GM18909 (cell line): ENCODE measurements around the gene FILIP1L.

Source experiments
- ATAC-seq: cut with Tn5 transposase; IDR thresholded peaks from one replicate; pipeline ENCODE4 v1.9.1; 2021; ENCODE audit warnings: mild to moderate bottlenecking; ENCODE audit not compliant: unreplicated experiment, poor library complexity

FILIP1L gene

DNA sequence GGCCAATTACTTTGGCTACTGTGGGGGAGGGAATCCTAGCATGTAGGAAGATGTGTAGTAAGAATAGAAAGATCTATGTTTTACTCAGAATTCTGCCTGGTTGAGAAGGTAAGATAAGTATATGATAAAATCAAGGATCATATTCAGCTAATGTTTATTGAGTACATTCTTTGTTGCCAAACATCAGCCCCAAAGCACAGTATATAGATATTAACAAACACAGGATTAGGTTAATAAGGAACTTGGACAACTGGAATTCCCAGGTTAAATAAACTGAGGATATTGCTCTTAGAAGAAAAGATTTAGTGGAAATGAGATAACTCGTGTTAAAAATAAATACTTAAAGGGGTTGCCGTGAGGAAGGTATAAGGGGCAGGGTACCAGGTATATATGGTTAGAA is 129.6 kb downstream of the FILIP1L start:
- ATAC-seq = no peak

DNA sequence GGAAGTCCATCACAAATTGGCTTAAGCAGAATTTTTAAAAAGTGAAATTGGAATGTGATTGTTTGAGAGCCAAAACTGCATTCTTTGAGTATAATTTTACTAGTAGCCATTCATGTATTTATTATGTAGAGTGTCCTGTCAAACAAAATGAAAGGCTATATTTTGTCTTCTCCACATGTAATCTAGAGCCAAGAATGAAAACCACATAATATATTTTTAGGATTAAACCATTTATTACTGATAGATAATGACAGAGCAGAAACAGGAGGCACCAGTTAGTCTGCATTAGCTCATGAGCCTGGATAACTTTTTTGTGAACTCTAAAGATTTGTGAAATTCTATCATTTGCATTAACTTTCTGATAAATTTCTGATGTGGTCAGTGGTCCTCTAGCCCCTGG is 130.2 kb downstream of the FILIP1L start:
- ATAC-seq = no peak

DNA sequence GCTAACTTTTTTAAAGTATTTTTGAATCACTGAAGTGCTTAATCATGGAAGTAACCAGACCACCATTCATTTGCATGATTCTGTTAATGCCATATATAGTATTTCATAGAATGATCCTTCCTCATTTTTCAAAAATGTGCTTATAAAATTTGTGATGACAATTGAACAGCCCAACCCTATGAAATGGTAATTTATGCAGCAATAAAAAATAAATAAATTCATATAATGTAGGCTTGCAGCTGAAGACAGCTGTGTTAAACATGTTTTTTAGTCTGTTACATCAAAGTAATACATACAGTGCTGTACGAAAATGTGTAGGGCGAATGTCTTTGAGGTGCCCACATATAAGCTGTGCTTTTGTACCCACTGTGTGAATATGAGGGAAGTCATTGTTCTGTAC is 131.7 kb downstream of the FILIP1L start:
- ATAC-seq = no peak

DNA sequence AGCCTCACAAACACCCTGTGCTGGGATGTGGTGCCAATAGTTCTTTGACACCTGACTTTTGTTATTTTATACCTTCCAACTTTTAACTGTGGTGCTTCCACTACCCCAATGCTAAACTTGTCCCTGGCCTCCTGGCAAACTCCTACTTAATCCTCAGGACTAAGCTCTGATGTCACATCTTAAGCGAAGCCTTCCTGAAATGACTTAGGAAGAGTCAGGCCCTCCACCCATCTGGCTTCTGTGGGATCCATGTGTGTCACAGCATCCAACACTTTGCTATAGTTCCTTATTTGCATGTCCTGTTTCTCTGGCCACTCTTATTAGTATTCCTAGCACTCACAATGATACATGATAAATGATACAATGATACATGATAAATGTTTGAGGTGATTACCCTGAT is 133.2 kb downstream of the FILIP1L start:
- no peak for ATAC-seq

DNA sequence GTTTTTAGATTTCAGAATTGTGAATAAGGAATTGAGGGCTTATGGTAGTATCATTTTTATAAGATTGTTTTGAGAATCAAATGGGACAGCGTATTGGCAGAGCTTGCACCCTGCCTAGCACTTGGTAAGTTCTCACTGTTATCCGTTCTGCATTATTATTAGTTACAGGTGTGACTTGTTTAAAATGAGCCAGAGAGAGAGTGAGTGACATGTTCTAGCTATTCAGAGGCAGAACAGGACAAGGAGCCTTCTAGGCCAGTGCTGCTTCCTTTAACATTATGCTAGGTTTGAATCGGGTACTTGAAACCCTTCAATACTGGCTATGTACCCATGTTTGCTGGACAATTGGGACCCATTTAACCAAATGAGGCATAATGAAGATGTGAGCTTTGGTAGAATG is 133.7 kb downstream of the FILIP1L start:
- ATAC-seq = no peak

DNA sequence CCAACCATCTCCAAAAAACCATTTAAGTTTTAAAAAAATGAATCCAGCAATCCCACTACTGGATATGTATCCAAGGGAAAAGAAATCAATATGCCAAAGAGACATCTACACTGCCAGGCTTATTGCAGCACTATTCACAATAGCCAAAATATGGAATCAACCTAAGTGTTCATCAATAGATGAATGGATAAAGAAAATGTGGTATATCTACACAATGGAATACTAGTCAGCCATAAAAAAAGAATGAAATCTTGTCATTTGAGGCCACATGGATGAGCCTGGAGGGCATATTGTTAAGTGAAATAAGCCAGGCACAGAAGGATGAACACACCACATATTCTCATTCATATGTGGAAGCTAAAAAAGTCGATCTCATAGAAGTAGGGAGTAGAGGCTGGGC is 136.1 kb downstream of the FILIP1L start:
- no peak for ATAC-seq

DNA sequence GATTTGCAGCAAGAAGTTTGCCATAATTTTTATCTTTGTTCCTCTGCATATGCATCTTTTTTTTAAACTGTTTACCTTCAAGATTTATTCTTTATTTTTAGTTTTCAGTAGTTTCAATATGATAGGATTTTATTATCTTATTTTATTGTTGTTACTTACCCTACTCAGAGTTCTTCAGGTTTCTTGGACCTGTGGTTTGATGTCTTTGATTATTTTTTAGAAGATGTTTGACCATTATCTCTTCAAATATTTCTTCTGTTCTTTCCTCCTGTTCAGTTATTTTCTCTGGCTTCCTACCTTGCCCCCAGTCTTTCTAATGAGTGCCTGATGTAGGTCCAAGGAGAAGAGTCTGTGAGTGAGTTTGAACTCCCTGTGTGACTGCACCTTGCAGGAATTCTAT is 137.7 kb downstream of the FILIP1L start:
- ATAC-seq = no peak

DNA sequence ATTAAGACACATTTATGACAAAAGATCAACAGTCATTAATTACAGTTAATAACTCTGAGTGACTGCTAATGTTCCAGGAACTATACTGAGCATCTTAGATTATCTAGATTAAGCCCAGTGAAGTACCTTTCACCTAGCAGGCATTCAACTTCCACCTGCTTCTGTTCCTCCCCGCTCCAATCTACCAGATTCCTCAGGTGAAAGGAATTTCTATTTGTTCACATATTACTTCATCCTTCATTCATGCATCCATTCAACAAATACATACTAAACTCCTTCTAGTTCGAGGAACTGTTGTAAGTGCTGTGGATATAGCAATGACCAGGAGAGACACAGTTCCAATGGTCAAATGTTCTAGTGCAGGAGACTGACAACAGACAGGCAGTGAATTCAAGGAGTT is 139.3 kb downstream of the FILIP1L start:
- ATAC-seq = no peak

DNA sequence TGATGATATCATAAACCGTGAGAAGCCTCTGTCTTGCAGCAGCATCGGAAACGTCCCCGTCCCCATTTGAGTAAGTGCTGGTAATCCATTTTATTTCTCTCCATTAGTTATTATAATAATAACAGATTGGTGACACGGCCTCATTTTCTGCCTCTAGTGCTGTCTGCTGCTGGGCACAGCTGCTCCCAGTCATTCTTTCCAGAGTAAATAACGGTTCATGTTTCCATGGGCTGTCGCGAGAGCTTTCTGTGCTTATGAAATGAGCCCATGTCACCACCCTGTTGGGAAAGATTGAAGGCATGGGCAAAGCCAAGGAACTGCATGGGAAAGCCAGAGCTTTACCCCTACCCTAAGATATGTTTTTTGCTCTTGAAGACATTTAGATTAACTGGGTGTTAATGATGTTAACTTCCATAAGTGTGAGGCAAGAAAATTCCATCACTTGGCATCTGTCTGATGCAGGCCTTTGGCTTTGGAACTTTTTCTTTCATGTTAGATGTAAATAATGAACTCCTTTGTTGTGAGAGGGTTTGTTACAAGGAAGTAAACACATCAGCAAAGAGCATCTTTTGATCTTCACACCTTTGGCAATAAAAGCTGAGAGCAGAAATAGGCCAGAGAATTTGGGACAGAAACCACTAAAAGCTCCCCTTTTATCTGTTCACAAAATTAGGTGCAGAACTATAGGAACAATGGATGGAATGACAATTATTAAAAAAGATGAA is 141.8 kb downstream of the FILIP1L start:
- ATAC-seq = no peak

DNA sequence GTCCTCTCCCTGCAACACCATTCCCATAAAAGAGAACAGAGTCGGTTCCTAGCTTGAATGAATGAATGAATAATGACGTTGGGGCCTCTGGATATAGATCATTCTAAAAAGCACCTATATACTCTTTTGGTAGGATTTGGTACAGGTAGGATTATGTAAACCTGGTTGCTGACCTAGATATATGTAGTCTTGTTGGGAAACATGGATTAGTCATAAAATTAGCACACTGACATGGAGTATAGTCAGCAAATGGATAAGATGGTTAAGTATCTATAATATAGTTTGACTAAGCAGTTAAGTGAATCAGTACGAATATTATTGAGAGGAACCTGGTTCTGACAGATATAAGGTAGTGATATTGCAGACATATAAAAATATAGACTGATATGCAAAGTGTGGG is 142.5 kb downstream of the FILIP1L start:
- ATAC-seq = no peak

DNA sequence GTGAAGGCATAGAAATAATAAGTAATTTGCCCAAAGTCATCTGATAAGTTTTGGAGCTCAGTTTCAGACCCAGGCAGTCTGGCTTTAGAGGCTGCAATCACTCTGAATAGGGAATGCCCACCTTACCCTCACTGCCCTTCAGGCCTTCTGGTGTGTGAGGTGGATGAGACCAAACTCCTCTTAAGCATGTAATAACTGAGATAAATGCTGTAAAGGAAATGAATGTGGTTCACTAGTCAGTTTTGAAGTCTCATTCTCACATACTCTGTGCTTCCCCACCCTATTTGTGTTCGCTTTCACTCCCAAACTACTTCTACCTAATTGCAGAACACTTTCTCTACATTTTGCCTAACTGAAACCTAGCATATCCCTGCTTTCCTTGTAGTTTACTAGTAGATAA is 144.1 kb downstream of the FILIP1L start:
- peak; percentile 95 for ATAC-seq

DNA sequence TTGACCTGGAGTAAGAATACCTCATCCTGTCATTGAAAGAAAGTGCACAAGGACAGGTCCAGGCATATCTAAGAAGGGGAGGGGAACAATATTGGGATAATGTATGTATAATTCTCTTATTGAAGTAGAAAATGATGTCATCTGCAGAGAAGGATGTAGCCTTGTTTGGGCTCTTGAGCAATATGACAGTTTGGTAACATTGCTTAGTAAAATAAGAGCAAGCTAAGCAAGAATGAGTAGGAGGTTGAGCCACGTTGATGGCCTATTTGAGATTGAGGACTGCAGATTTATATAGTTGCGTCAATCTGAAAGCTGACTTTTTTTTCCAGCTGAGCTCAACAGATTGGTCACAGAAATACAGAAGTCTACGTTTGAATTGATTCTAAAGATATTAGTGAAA is 145.2 kb downstream of the FILIP1L start:
- ATAC-seq = no peak

DNA sequence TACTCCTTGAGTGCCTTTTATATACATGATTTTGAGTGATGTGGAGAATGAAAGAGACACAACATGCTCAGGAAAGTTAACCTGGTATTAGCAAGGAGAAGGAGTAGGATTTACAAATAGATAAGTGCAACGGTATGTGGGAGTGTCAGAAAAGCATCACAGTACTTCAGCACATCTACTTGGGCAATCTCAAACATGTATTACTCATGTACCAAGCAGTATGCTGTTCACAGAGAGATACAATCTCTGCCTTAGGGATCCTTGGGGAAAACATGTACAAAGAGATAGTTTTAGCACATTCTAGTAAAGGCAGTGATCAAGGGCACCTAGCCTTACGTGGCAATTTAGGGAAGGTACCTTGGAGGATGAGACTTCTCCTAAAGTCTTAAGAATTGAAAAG is 146.5 kb downstream of the FILIP1L start:
- ATAC-seq = no peak

DNA sequence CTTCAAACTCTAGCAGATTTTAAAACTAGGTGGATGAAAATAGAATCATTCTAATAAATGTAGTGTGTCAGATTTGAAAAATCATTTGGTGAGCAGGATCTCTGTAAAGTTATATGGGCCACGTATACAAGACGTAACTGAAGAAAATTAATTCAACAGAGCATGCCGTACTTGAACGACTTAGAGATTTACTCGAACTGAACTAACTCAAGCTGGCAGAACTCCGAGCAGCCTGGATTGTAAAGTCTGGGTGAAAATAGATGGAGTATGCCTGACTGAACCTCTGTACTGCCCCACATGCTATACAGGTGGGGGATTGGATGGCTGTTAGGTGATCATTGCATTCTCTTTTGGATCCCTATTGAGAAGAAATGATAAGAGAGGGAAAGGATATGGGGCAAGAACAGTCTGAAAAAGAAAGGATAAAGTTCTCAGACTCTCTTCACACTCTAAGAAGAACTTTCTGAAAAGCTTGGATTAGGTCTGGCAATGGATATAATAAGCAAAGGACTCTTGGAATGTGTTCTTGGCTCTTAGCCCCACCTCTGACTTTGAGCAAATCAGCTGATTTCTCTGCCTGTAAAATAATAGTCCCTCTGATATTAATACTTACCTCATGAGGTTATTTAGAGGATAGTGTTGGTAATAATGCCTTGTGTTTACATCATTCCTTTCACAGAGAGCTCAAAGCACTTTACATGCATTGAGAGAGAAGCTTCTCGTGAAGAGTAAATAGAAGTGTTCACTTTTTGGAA is 147.5 kb downstream of the FILIP1L start:
- ATAC-seq = no peak

DNA sequence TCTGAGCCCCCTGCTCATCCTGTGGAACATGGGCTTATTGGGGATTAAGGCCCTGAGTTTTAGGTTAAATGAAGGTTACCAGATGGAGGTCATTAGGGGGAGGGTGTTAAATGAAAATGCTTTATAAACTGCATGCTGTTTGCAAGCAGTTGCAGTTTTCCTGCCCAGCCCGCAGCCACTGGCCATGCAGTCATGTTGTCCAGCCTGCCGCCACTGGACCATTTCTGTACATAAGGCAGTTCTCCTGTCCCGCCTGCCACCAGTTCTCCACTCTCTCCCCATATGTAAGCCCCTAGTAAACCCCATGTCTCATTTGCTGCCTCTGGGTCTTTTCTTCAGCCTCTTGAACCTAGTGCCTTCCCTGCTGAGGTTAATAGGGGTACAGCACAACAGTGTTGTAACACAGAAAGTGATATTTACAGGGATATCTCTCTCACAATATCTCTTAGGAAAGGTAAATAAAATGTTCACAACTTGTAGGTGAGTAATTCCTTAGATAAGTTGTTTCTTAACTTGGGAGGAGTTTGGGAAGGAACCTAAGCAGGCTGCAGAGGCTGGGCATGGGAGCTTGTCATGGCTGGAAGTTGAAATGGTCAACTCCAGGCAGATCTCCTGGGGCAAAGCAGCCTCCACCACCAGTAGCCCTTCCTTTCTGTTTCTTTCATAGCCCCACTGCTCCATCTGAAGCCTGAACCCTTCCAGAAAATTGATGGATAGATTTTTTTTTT is 148.5 kb downstream of the FILIP1L start:
- no peak for ATAC-seq

DNA sequence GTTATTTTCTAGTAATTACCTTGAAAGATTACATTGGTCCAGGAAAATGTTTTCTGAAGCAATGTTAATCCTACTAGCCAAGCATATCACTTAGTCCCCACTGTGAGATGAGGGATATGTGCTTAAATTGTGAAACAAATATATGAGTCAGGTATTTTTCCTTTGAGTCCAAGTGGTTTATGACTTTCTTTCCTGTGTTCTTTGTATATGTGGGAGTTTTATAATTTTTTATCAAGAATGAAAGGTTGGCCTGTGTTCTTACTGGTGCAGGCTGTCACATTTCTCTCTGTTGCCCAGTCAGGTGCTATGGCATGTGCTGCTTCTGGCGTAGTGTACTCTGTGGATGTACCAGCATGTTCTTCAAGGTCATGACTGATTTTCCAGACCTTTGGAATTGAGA is 149.2 kb downstream of the FILIP1L start:
- no peak for ATAC-seq

DNA sequence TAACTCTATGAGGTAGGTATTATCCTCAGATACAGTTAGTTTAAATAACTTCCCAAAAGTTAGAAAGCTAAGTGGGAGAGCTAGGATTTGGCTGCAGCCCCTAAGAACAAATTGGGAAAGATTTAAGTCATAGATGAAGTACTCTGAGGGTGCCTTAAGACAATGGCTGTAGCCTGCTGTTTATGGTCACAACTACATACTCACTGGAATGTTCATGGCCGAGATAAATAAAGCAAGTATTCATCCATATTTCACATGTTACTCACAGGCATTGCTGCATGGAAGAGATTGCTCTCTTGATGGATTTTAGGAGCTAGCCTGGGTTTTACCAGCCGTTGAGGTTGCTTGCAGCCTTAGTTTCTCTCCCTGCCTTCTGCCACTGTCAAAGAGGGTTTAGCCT is 151.6 kb downstream of the FILIP1L start:
- ATAC-seq = no peak

DNA sequence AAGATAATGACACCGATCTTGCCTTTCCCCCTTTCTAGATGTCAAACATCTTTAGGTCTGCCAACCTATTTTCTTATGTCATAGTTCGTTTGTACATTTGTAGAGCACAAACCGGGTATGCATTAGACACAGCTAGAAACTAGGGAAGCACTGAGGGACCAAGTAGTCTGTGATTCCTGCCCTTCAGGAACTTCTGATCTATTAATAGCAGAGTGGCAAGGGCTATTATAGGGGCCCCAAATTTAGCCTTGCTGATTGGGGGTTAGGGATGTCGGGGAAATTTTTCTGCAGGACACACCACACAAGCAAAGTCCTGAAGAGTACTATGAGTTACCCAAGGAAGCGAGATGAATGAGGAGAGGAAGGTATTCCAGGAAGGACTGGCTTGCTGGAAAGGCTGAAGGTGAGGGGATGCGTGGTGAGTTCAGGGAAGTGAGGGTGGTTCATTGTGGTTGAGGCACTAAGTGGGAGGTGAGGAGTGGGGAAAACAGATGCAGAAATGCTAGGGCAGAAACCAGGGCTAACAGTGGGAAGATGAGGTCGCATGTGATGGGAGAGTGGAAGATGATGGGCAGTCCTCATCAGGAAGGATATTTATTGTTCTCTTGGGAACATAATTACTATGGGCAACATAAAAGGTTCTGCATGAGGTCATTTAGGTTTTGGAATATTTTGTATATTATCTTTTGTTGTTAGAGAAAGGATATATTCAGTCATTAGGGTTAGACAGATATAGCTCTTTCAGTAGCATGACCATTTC is 152.4 kb downstream of the FILIP1L start:
- ATAC-seq = no peak

DNA sequence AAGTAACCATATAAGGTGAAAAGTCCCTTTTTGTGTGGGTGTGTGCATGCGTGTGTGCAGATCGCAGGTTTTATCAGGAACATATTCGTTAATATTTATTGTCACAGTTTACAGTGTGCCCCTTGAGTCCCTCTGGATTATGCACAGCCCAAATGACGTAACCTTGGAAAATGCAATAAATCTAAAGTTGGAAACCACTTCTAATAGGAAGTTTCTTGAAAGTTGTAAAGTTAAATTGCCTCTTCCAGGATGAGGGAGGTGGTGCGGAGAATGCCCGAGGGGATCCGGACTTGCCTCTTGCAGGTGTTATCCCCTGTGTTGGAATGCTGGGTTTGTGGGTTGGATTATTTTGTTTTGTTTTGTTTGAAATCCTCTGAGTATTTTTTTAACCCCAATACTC is 153.4 kb downstream of the FILIP1L start:
- no peak for ATAC-seq

DNA sequence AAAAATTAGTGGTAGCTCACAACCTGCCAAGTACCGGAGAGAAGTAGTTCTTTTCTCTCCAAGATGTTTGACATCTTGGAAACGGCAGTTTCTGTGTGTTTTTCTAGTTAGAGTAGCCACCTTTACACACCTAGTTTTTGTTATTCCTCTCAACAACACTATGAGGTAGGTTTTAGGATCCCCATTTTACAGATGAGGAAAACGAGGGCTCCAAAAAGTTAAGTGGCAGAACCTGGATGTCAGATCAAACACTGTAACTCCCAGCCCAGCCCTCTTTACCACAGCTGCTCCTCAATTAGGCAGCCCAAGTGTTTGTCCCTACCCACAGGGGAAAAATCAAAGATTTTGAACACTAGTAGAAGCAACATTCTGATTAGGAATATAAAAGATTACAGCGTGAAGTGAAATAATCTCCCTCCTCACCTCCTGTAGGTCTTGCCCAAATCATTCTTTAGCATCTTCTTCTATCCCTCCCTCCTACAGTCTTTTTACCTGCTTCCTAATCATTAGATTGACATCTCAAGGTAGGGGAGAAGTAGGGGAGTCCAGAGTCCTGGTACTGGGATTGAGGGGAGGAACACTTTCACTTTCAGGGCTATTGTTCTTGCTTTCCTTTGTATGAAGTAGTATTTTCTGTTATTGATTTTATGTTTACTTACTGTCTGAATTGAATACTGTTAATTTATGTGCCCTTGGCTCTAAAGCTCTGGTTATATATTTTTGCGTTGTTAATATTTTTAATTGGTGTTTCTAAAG is 154.0 kb downstream of the FILIP1L start:
- no peak for ATAC-seq
